Mucosa of stomach (tissue), 1 donor: ENCODE results near the gene ERVW-1.

Experiments
- H3K27me3 ChIP-seq: one replicate; pipeline ENCODE4 v1.7.0; 2013; ENCODE audit warnings: mild to moderate bottlenecking, low read length; ENCODE audit not compliant: control insufficient read depth, insufficient read depth
- H3K36me3 ChIP-seq: one replicate; pipeline ENCODE4 v1.7.0; 2013; ENCODE audit warnings: low read length; ENCODE audit not compliant: control insufficient read depth, insufficient read depth
- H3K4me1 ChIP-seq: one replicate; pipeline ENCODE4 v1.7.0; 2013; ENCODE audit warnings: mild to moderate bottlenecking, low read length; ENCODE audit not compliant: control insufficient read depth, insufficient read depth
- H3K4me3 ChIP-seq: one replicate; pipeline ENCODE4 v1.7.0; 2013; ENCODE audit warnings: low read length
- H3K9ac ChIP-seq: one replicate; pipeline ENCODE4 v1.7.0; 2013; ENCODE audit warnings: mild to moderate bottlenecking, low read length, moderate library complexity
- H3K9me3 ChIP-seq: one replicate; pipeline ENCODE4 v1.7.0; 2013; ENCODE audit warnings: mild to moderate bottlenecking, low read length, moderate library complexity; ENCODE audit not compliant: control insufficient read depth
- donor health status: Pancreatic carcinoma.

Gene ERVW-1

GRCh38 chr7:92466682-92467081 is 11.1 kb downstream of the ERVW-1 start:
- Histone ChIP-seq H3K36me3 (no peaks in the 10 kb centered on the region), H3K9ac (no peak overlapping the region), H3K9me3 (no peaks in the 10 kb centered on the region), H3K27me3 (no peaks in the 10 kb centered on the region), H3K4me1 (no peaks in the 10 kb centered on the region), H3K4me3 (no peak overlapping the region)

DNA sequence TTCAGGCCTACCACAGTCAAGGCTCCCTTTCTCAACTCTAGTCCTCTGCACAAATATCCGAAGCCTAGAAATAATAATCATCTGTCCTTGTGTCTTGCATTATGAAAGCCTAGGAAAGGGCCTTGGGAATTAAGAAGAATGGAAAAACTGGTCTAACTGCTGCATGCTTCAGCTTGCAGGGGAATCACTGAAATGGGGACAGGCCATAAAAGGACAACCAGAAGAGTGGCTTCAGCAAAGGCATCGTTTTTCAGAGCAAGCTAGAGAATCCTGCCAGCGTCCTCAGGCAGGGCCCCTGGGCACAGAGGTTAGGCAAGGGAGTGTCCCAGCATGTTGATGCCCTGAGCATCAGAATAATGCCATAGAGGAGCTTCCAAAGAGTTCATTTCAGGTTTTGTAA is 13.2 kb downstream of the ERVW-1 start:
- Histone ChIP-seq H3K36me3 (no peaks in the 10 kb centered on the region), H3K4me1 (peaks cover 6% of the 10 kb centered on the region), H3K9me3 (no peaks in the 10 kb centered on the region), H3K27me3 (no peaks in the 10 kb centered on the region), H3K9ac (no peak overlapping the region), H3K4me3 (no peak overlapping the region)

- no peaks in the 10 kb centered on the region for H3K9me3 ChIP-seq
- peaks cover 6% of the 10 kb centered on the region for H3K4me1 ChIP-seq
- no peak overlapping the region for H3K9ac ChIP-seq
- H3K27me3 ChIP-seq, result no peaks in the 10 kb centered on the region
- no peaks in the 10 kb centered on the region for H3K36me3 ChIP-seq
- H3K4me3 ChIP-seq, result no peak overlapping the region
Measured at GRCh38 chr7:92462560-92462959, 15.2 kb downstream of the ERVW-1 start.

DNA sequence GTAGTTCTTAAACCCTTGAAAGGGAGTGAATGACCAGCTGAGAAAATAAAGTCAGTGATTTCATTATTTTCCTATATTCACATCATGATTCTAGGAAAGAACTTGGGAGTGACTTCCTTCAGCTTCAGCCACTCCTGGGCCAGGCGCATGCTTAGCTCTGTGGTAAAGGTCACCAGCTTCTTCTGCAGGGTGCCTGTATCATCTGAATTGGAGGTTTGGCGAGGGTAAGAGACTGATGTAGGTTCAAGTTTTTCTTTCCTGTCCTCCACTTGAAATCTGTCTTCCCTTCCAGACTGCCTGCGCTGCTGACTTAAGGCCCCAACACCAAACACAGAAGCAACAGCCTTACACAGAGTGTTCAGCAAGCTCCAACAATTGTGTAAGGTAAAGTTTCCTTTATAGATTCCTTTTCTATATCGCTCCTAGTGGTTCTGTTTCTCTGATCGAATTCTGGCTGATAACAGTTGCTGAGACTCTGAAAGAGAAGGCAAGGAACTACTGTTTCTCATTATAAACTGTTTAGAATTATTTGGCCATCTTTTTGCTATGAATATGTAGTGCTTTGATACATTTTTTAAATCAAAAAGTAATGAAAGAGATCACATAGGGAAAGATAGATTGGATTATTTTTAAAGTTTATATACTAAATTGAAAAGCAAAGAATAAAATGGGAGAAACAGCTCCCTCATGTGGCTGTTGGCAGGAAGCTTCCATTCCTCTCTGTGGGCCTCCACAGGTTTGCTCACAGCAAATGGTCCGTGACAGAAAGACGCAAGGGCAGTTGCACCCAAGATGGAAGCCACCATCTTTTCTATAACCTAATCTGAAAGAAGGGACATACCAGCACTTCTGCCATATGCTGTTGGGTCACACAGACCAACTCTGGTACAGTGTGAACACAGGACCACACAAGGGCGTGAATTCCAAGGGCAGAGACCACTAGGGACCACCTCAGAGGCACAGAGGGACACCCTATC is 16.4 kb downstream of the ERVW-1 start:
- H3K9me3 ChIP-seq, result no peaks in the 10 kb centered on the region
- peaks cover 3% of the 10 kb centered on the region for H3K36me3 ChIP-seq
- H3K4me1 ChIP-seq, result peaks cover 6% of the 10 kb centered on the region
- no peaks in the 10 kb centered on the region for H3K27me3 ChIP-seq
- no peak overlapping the region for H3K4me3 ChIP-seq
- peak overlapping the region; percentile 47 for H3K9ac ChIP-seq

- no peaks in the 10 kb centered on the region for H3K9me3 ChIP-seq
- H3K27me3 ChIP-seq, result no peaks in the 10 kb centered on the region
- no peak overlapping the region for H3K9ac ChIP-seq
- peaks cover 4% of the 10 kb centered on the region for H3K36me3 ChIP-seq
- H3K4me1 ChIP-seq, result peaks cover 6% of the 10 kb centered on the region
- no peak overlapping the region for H3K4me3 ChIP-seq
Measured at GRCh38 chr7:92460510-92460909, 17.2 kb downstream of the ERVW-1 start.

GRCh38 chr7:92460109-92460508 is 17.6 kb downstream of the ERVW-1 start:
- Histone ChIP-seq H3K4me3 (no peak overlapping the region), H3K27me3 (no peaks in the 10 kb centered on the region), H3K4me1 (peaks cover 6% of the 10 kb centered on the region), H3K9ac (no peak overlapping the region), H3K36me3 (peaks cover 4% of the 10 kb centered on the region), H3K9me3 (no peaks in the 10 kb centered on the region)

- H3K36me3 ChIP-seq, result peaks cover 4% of the 10 kb centered on the region
- no peak overlapping the region for H3K4me3 ChIP-seq
Measured at GRCh38 chr7:92456236-92456635, 21.5 kb downstream of the ERVW-1 start.

GRCh38 chr7:92451645-92452044 is 26.1 kb downstream of the ERVW-1 start:
- peaks cover 3% of the 10 kb centered on the region for H3K4me1 ChIP-seq
- no peak overlapping the region for H3K9ac ChIP-seq
- no peak overlapping the region for H3K4me3 ChIP-seq
- peaks cover 14% of the 10 kb centered on the region for H3K36me3 ChIP-seq
- H3K9me3 ChIP-seq, result no peaks in the 10 kb centered on the region
- no peaks in the 10 kb centered on the region for H3K27me3 ChIP-seq

More at GRCh38 chr7:92456236-92456635, 21.5 kb downstream of the ERVW-1 start:
- Histone ChIP-seq H3K9me3 (no peaks in the 10 kb centered on the region), H3K9ac (no peak overlapping the region), H3K4me1 (peaks cover 4% of the 10 kb centered on the region), H3K27me3 (no peaks in the 10 kb centered on the region)

GRCh38 chr7:92448205-92448747 is 29.5 kb downstream of the ERVW-1 start:
- Histone ChIP-seq H3K4me3 (peak overlapping the region; percentile 82), H3K36me3 (peaks cover 10% of the 10 kb centered on the region), H3K27me3 (no peaks in the 10 kb centered on the region), H3K4me1 (peaks cover 3% of the 10 kb centered on the region), H3K9me3 (no peaks in the 10 kb centered on the region), H3K9ac (peak overlapping the region; percentile 99)

GRCh38 chr7:92447345-92448204 is 30.2 kb downstream of the ERVW-1 start, which contains the start of gene GATAD1:
Gene GATAD1 (plus strand): TSS chr7:92447482. CDS start chr7:92447730, 248 bp downstream.
- peaks cover 10% of the 10 kb centered on the region for H3K36me3 ChIP-seq
- peaks cover 3% of the 10 kb centered on the region for H3K4me1 ChIP-seq
- H3K27me3 ChIP-seq, result no peaks in the 10 kb centered on the region
- H3K9me3 ChIP-seq, result no peaks in the 10 kb centered on the region
- peak within 1 kb of the TSS; percentile 99 for H3K9ac ChIP-seq
- H3K4me3 ChIP-seq, result peak within 1 kb of the TSS; percentile 82

GRCh38 chr7:92446869-92447344 is 30.8 kb downstream of the ERVW-1 start:
- no peaks in the 10 kb centered on the region for H3K9me3 ChIP-seq
- peak overlapping the region; percentile 82 for H3K4me3 ChIP-seq
- H3K36me3 ChIP-seq, result peaks cover 10% of the 10 kb centered on the region
- peak overlapping the region; percentile 99 for H3K9ac ChIP-seq
- peaks cover 3% of the 10 kb centered on the region for H3K4me1 ChIP-seq
- H3K27me3 ChIP-seq, result no peaks in the 10 kb centered on the region
